Adrenal gland (tissue), 5 donors: ENCODE results near the gene ASB8.
"Not testable (repeated sequence)": the region's sequence is repeated elsewhere in the genome, so short reads cannot be mapped to it uniquely, and the experiment has no call there.

Experiments used
- POLR2A ChIP-seq, 2 donors: fragments of 450-650 bp; IDR thresholded peaks; one replicate each; pipeline ENCODE4 v1.6.1; 2017; ENCODE audit warnings: antibody characterized with exemption in 2 of 2, mild to moderate bottlenecking in 2 of 2, moderate library complexity in 1 of 2
- TF ChIP-seq, protein P1 (sequence below), 6 experiments: fragments of 450-650 bp in 4 of 6; fragments of 200-600 bp in 2 of 6; sonication (generic) in 1 of 6; IDR thresholded peaks; 1 replicate in 5 of 6; 2 replicates in 1 of 6; pipeline versions ENCODE4 v1.5.1 to v1.8.0; 2016 to 2021; ENCODE audit warnings: antibody characterized with exemption in 6 of 6, mild to moderate bottlenecking in 2 of 6, moderate library complexity in 1 of 6
- donor health status: DM: no; HTN: no; CAD: no.

DNA sequence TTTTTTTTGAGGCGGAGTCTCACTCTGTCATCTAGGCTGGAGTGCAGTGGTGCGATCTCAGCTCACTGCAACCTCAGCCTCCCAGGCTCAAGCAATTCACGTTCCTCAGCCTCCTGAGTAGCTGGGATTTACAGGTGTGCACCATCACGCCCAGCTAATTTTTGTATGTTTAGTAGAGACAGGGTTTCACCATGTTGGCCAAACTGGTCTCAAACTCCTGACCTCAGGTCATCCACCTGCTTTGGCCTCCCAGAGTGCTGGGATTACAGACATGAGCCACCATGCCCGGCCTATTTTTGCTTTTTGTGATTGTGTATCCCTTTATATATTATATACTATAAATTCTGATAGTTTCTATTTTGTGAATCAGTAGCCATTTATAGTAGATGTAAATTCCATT is 1.5 kb downstream of the ASB8 start:
- TF ChIP-seq POLR2A (IDR thresholded peaks at IDR 0.05) = not testable (repeated sequence)
- TF ChIP-seq, protein P1, sequence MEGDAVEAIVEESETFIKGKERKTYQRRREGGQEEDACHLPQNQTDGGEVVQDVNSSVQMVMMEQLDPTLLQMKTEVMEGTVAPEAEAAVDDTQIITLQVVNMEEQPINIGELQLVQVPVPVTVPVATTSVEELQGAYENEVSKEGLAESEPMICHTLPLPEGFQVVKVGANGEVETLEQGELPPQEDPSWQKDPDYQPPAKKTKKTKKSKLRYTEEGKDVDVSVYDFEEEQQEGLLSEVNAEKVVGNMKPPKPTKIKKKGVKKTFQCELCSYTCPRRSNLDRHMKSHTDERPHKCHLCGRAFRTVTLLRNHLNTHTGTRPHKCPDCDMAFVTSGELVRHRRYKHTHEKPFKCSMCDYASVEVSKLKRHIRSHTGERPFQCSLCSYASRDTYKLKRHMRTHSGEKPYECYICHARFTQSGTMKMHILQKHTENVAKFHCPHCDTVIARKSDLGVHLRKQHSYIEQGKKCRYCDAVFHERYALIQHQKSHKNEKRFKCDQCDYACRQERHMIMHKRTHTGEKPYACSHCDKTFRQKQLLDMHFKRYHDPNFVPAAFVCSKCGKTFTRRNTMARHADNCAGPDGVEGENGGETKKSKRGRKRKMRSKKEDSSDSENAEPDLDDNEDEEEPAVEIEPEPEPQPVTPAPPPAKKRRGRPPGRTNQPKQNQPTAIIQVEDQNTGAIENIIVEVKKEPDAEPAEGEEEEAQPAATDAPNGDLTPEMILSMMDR (IDR thresholded peaks at IDR 0.05) = not testable (repeated sequence)
